Limb (tissue), 2 donors: ENCODE results near the gene P2RY12.

Experiments used
- DNase-seq, 2 donors: peaks; one replicate each; pipeline ENCODE4 v3.0.0-alpha.2; 2016; ENCODE audit errors: extremely low spot score in 2 of 2

The P2RY12 gene

GRCh38 chr3:151307583-151308488 lies 76.7 kb downstream of the P2RY12 start:
- DNase-seq, result no peak

DNA sequence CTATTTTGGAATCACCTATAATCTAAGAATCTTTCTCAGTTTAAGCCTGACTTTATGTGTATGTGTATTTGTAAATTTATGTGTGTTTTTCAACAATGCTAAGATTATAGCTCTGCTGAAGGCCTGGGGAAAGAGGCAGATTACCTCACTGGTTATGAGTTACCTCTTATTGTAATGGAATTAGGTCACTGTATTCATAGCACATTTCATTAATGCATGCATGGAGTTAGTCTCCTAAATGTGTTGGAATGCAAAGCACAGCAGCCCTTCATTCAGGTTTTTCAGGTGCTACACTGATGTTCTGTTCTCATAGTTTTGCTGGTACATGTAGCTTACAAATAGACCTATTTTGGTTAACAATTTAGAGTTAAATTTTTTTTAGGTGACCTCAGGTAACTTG lies 77.4 kb downstream of the P2RY12 start:
- no peak for DNase-seq

DNA sequence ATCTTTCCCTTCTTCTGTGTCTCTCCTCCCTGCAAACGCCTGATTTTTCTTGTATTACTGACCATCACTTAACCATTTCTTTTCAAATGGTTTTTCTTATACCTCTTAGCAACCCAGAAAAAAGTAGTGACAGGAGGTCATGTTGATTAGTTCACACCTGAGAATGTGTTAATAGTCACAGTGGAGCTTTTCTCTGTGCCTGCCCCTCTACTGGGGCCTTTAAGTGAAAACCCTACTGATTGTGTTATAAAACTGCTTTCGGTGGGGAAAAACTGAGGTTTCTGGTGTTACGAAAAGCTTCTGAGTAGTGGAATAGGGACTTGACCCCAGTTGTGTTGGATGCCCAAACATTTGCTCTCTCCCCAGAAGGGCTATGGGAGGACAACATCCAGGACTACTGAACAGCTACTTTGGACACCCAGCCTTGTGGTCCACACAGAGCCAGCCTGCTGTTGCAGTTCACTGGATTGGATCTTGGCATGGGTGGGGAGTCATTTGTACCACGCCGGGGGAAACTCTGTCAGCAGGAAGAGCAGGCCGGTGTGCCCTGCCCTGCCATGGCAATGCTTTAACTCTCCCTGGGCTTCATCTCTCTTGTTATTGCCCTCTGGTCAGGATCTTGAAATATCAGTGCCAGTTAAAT lies 78.3 kb downstream of the P2RY12 start:
- no peak for DNase-seq

GRCh38 chr3:151305775-151306151 lies 78.8 kb downstream of the P2RY12 start:
- peak in 1 of 2 donors; percentile 22 for DNase-seq

DNA sequence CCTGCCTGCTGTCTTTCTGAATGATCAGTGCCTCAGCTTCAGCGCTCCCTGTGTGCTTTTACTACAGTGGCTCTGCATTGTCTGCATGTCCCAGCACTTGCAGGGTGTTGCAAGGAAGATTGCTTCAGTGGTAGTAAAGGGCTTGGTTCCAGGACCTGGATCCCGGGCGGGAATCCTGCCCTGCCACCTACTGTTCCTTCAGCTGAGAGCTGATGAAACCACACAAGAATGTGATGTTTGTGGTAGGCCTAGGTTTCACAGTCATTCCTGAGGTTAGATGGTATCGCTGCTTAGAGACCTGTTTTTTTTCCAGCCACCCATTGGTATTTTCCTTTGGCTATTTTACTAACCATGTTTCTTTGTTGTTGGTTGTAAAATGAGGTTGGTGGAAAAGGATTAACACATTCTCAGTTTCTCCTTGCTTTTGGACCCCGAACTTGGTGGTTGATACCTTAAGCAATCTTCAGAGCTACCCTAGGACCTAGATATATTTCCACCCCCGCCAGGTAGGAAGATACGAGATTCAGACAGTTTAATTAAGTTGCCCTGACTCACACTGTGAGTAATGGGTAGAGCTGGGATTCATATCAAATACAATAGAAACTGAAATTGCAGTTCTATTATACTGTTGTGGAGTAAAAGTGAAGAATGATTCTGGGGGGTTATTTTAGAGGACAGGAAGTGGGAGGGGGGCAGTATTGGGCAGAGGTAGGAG lies 79.3 kb downstream of the P2RY12 start:
- DNase-seq, result peak in 1 of 2 donors; percentile 40

DNA sequence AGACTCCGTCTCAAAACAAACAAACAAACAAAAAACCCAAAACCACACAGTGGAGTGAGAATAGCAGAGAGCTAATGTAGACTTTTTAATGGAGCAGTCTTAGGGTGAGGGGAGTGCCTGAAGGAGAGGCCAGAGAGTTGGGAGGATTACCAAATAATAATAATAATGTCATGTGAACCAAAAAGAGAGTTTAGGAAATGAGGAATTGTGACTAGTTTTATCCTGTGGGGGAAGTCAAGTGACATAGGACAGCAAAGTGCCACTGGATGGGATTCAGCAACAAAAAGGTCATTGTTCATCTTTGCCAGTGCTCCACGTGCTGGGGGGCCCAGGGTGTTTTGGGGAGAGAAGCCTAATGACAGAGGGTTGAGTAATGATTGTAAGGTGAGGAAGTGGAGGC lies 80.8 kb downstream of the P2RY12 start:
- DNase-seq, result no peak

DNA sequence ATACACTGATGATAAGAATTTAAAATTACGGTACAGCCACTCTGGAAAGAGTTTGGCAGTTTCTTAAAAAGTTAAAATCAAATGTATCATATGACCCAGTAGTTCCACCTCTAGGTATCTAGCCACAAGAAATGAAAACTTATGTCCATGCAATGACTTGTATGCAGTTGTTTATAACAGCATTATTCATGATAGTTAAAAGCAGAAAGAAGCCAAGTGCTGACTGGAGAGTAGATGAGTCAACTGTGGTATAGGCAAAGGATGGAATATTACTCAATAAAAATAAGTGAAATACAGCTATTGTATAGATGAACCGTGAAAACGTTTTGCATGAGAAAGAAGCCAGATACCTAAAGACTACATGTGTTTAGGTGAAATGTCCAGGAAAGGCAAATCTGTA lies 82.8 kb downstream of the P2RY12 start:
- no peak for DNase-seq

- no peak for DNase-seq
Measured at GRCh38 chr3:151300539-151300938, 84.0 kb downstream of the P2RY12 start.

- DNase-seq, result no peak
Measured at GRCh38 chr3:151299006-151299405, 85.5 kb downstream of the P2RY12 start.

DNA sequence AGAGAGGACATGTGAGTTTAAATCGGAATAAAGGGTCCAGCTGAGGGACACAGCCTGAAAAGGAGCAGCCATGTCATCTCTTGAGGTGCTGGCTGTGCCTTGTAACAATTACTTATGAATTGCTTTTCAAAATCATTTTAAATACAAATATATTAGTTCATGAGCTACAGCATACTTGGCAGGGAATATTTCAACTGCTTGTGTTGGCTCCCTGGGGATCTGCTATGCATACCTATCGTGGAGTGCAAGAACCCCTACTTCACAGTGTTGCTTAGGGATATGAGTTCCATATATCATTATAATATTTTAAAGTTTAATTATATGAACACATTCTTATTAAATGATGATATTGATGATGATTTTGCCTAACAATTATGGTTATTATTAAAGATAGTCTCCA lies 87.1 kb downstream of the P2RY12 start:
- no peak for DNase-seq

- no peak for DNase-seq
Measured at GRCh38 chr3:151296226-151296625, 88.3 kb downstream of the P2RY12 start.

DNA sequence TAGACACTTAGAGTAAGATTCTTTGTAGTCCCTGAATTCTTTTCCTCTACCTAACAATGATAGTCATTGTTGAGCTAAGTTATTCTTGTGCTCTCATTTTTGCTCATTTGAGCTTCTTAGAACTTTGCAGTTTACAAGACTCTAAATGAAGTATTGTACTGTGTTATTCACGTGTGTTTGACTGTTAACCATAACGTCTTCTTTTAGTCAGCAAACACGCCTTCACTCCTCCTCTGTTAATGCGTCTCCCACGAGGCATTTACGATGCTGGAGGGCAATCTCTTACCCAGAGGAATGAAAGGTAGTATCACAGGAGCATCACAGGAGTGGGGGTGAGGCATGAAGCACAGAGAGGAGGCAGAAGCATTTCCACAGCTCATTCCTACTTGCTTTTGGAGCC lies 91.4 kb downstream of the P2RY12 start:
- DNase-seq, result no peak

GRCh38 chr3:151290673-151291072 lies 93.9 kb downstream of the P2RY12 start:
- peak in 1 of 2 donors; percentile 39 for DNase-seq

- DNase-seq, result no peak
Measured at GRCh38 chr3:151289445-151289844, 95.1 kb downstream of the P2RY12 start.
